HG03095 (cell line): Measurements from ENCODE around the gene SMTN.

ENCODE experiments used
- ATAC-seq: cut with Tn5 transposase; IDR thresholded peaks from one replicate; pipeline ENCODE4 v1.9.1; 2021; ENCODE audit warnings: moderate library complexity; ENCODE audit not compliant: unreplicated experiment

Gene SMTN

GRCh38 chr22:31148953-31149627 lies 68.0 kb downstream of the SMTN start:
- no peak for ATAC-seq

- ATAC-seq: no peak
Observed at GRCh38 chr22:31150615-31151014, 69.5 kb downstream of the SMTN start.

DNA sequence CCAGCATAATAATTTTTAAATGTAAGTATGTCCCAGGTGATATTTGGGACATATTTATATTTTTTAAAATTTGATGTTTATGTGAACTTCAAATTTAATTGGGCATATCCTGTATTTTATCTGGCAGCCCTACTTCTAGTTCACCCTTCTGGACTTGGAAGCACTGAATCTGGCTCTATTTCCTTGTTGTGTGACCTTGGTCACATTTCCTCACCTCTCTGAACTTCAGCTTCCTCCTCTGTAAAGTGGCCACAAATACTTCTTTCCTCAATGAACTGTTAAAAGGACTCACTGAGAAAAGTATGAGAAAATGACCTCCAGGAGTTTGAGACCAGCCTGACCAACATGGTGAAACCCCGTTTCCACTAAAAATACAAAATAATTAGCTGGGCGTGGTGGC lies 70.8 kb downstream of the SMTN start:
- no peak for ATAC-seq

DNA sequence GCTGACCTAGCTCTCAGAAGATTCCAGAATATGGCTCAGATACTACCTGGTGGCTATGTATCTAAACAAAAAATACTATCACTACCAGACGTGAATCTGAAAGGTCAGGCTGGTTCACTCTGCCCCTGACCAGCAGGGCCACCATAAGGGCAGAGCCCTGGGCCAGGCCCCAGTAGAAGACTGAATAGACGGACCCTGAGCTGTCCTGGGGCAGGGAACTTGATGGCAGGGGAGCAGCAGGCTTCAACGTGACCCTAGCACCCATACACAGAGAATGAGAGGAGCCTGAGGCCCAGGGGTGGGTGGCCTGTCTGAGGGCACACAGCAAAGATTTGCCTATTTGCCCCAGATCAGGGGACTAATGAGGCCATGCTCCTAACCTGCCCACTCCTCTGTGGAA lies 72.2 kb downstream of the SMTN start:
- no peak for ATAC-seq
